Keratinocyte (primary cell): ENCODE data around the gene FOXL3. TPM values are rescaled to one million over a fixed set of nuclear protein-coding genes. Genes with fewer than 3 reads are reported as not detected.
A peak's percentile ranks its signal among the peaks of the same experiment; 100 is the strongest.

Source experiments
- DNase-seq: peaks from one replicate; pipeline ENCODE4 v3.0.0-alpha.2; 2011; ENCODE audit warnings: low read depth, missing footprints, low spot score
- FAIRE-seq: peaks from 2 replicates; lab custom pipeline; 2011; peaks lifted over from hg19 to GRCh38; lab: Jason Lieb, UNC
- H2AFZ ChIP-seq: 2 replicates; pipeline ENCODE4 v1.6.0; 2012; ENCODE audit warnings: low read length, control low read depth, inconsistent platforms; ENCODE audit not compliant: control insufficient read depth
- H3K27ac ChIP-seq: 2 replicates; pipeline ENCODE4 v1.5.1; 2011; ENCODE audit warnings: low read length; ENCODE audit not compliant: control insufficient read depth, insufficient read depth
- H3K27me3 ChIP-seq: 3 replicates; pipeline ENCODE4 v1.6.0; 2011; ENCODE audit warnings: low read length; ENCODE audit not compliant: control insufficient read depth, insufficient read depth; ENCODE audit errors: extremely low read depth
- H3K36me3 ChIP-seq, 2 experiments: 2 replicates in 1 of 2; 3 replicates in 1 of 2; pipeline ENCODE4 v1.5.1; 2011; ENCODE audit warnings: low read length in 2 of 2, mild to moderate bottlenecking in 1 of 2; ENCODE audit not compliant: control insufficient read depth in 2 of 2, insufficient read depth in 2 of 2; ENCODE audit errors: extremely low read depth in 1 of 2
- H3K4me1 ChIP-seq: 3 replicates; pipeline ENCODE4 v1.5.1; 2011; ENCODE audit warnings: low read length; ENCODE audit not compliant: control insufficient read depth, insufficient read depth; ENCODE audit errors: extremely low read depth
- H3K4me2 ChIP-seq: 3 replicates; pipeline ENCODE4 v1.6.0; 2011; ENCODE audit warnings: low read depth, low read length; ENCODE audit not compliant: control insufficient read depth, insufficient read depth; ENCODE audit errors: extremely low read depth
- H3K4me3 ChIP-seq, 3 experiments: fragments of 200-600 bp in 1 of 3; sonication (generic) in 1 of 3; 2 replicates in 2 of 3; 3 replicates in 1 of 3; pipeline ENCODE4 v1.5.1; 2011 to 2016; ENCODE audit warnings: low read length in 3 of 3, mild to moderate bottlenecking in 3 of 3, control low read depth in 2 of 3, inconsistent platforms in 1 of 3, low read depth in 1 of 3, mixed read lengths in 1 of 3, mixed run types in 1 of 3, moderate library complexity in 1 of 3; ENCODE audit not compliant: control insufficient read depth in 2 of 3, insufficient read depth in 2 of 3; ENCODE audit errors: extremely low read depth in 1 of 3
- H3K79me2 ChIP-seq: 2 replicates; pipeline ENCODE4 v1.6.0; 2012; ENCODE audit warnings: low read length; ENCODE audit not compliant: control insufficient read depth, insufficient read depth
- H3K9ac ChIP-seq: 3 replicates; pipeline ENCODE4 v1.6.0; 2011; ENCODE audit warnings: low read length; ENCODE audit not compliant: control insufficient read depth, insufficient read depth; ENCODE audit errors: extremely low read depth
- H3K9me1 ChIP-seq: 3 replicates; pipeline ENCODE4 v1.6.0; 2011; ENCODE audit warnings: low read length; ENCODE audit not compliant: control insufficient read depth, insufficient read depth; ENCODE audit errors: extremely low read depth
- H3K9me3 ChIP-seq: 2 replicates; pipeline ENCODE4 v1.5.1; 2012; ENCODE audit warnings: low read depth, low read length; ENCODE audit not compliant: control insufficient read depth
- H4K20me1 ChIP-seq: 3 replicates; pipeline ENCODE4 v1.6.0; 2011; ENCODE audit warnings: low read length; ENCODE audit not compliant: control insufficient read depth, insufficient read depth; ENCODE audit errors: extremely low read depth
- EZH2 ChIP-seq: IDR thresholded peaks from one replicate; pipeline ENCODE4 v1.6.1; 2012; ENCODE audit warnings: inconsistent platforms, mild to moderate bottlenecking, low read length, moderate library complexity
- dilution Hi-C: fragments of 300-500 bp; cut with MboI; formaldehyde crosslinking; loops from one replicate; pipeline ENCODE4 v1.7.0; 2020; ENCODE audit warnings: low sequenced_read_pairs; ENCODE audit not compliant: extremely low pct_ligation_motif_present
- polyA plus RNA-seq, 5 experiments: library from polyadenylated mRNA; depleted of rRNA in 3 of 5; stranded (reverse) in 3 of 5; stranded (forward) in 1 of 5; unstranded in 1 of 5; fragments of >200 nt; gene quantifications; 1 replicate in 1 of 5; 2 replicates in 3 of 5; 3 replicates in 1 of 5; pipeline versions ENCODE4 v1.2.1 to v1.2.3, GENCODE V29; 2011 to 2012; ENCODE audit warnings: missing spikeins in 2 of 5, low read depth in 1 of 5, low replicate concordance in 1 of 5
- TF ChIP-seq, protein P1 (sequence below), 3 experiments: IDR thresholded peaks in 1 of 3; conservative IDR thresholded peaks in 1 of 3; optimal IDR thresholded peaks in 1 of 3; 2 replicates in 2 of 3; 3 replicates in 1 of 3; pipeline versions ENCODE3 to v1.5.1; 2011; ENCODE audit warnings: low read length in 3 of 3, mild to moderate bottlenecking in 3 of 3, moderate library complexity in 2 of 3, control low read depth in 1 of 3, inconsistent platforms in 1 of 3; ENCODE audit not compliant: insufficient read depth in 2 of 3; ENCODE audit errors: extremely low read depth in 1 of 3

Gene FOXL3
- polyA plus RNA-seq, 1 donor (not counting 4 experiments of a cell fraction or from before 2014, with no cell fraction given): not detected

DNA sequence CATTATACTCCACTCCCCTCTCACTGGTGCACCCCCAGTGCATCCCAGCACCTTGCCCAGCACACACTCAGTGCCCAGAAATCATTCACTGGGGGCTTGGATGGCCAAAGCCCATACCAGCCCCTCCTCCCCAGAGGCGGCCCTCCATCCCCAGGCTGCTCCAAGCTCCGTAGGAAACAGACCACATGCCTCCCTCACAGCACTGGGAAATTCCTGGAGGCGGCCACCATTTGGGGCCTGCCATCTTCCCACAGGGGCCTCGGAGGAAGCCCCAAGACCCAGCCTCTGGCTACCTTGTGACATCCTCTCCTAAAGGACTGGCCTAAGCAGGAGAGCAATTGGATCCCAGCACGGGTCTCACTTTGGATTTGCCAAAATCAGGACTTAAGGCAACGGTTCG is 49.7 kb downstream of the FOXL3 start:
- H3K4me3 ChIP-seq: no peak overlapping the region
- H4K20me1 ChIP-seq: no peaks in the 10 kb centered on the region
- no peaks in the 10 kb centered on the region for H3K4me1 ChIP-seq
- no peak overlapping the region for H2AFZ ChIP-seq
- no peaks in the 10 kb centered on the region for H3K36me3 ChIP-seq
- DNase-seq: no peak
- H3K9ac ChIP-seq: no peak overlapping the region
- FAIRE-seq: no peak
- H3K79me2 ChIP-seq: no peaks in the 10 kb centered on the region
- H3K9me1 ChIP-seq: no peaks in the 10 kb centered on the region
- H3K27me3 ChIP-seq: peaks cover 34% of the 10 kb centered on the region
- H3K4me2 ChIP-seq: no peak overlapping the region
- no peak overlapping the region for H3K27ac ChIP-seq
- TF ChIP-seq, protein P1, sequence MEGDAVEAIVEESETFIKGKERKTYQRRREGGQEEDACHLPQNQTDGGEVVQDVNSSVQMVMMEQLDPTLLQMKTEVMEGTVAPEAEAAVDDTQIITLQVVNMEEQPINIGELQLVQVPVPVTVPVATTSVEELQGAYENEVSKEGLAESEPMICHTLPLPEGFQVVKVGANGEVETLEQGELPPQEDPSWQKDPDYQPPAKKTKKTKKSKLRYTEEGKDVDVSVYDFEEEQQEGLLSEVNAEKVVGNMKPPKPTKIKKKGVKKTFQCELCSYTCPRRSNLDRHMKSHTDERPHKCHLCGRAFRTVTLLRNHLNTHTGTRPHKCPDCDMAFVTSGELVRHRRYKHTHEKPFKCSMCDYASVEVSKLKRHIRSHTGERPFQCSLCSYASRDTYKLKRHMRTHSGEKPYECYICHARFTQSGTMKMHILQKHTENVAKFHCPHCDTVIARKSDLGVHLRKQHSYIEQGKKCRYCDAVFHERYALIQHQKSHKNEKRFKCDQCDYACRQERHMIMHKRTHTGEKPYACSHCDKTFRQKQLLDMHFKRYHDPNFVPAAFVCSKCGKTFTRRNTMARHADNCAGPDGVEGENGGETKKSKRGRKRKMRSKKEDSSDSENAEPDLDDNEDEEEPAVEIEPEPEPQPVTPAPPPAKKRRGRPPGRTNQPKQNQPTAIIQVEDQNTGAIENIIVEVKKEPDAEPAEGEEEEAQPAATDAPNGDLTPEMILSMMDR (optimal IDR thresholded peaks at IDR 0.05 in 1 of 3, IDR thresholded peaks at IDR 0.05 in 1 of 3, conservative IDR thresholded peaks at IDR 0.05 in 1 of 3; ENCODE audit: extremely low read depth in 1 of 3, insufficient read depth in 2 of 3, low read length in 3 of 3): no peak
- TF ChIP-seq EZH2: no peak
- dilution Hi-C loops: loop anchor here (10.0 kb wide), 1 partner anchor 145 kb away; no protein-coding TSS in a partner anchor
- H3K9me3 ChIP-seq: no peaks in the 10 kb centered on the region

DNA sequence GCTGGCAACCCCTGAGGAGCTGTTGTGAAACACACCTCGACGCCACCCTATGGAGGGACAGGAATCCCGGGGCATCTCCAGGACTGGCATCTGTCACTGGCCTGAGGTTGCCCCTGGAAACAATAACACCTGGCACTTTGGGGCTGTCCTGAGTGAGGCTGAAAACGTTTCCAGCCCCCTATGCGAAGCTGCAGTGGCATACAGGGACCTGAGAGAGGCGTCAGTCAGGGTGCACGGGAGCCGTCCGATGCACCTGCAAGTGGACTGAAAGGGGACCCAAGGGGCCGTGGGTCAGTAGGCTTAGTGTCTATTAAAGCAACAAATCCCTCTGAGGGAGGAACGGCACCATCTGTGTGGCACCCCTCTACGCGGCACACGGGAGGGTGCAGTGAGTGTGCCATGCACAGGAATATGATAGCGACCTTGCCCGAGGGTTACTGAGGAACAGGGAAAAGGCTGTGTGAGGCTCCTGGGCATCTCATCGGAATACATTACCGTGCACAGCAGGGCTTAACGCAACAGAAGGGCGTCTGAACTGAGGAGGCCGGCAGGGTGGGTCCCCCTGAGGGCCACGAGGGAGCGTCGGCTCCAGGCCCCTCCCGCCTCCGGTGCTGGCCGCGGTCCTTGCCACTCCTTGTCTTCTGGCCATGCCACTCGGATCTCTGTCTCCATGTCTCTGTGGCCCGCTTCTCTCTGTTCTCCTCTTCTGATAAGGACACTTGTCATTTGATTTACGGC is 50.4 kb downstream of the FOXL3 start:
- peaks cover 34% of the 10 kb centered on the region for H3K27me3 ChIP-seq
- H3K9ac ChIP-seq: no peak overlapping the region
- no peaks in the 10 kb centered on the region for H3K79me2 ChIP-seq
- no peak overlapping the region for H3K4me2 ChIP-seq
- TF ChIP-seq, protein P1 (optimal IDR thresholded peaks at IDR 0.05 in 1 of 3, IDR thresholded peaks at IDR 0.05 in 1 of 3, conservative IDR thresholded peaks at IDR 0.05 in 1 of 3; ENCODE audit: extremely low read depth in 1 of 3, insufficient read depth in 2 of 3, low read length in 3 of 3): no peak
- TF ChIP-seq EZH2: peak; percentile 83
- H3K27ac ChIP-seq: no peak overlapping the region
- no peaks in the 10 kb centered on the region for H3K9me1 ChIP-seq
- H3K36me3 ChIP-seq: no peaks in the 10 kb centered on the region
- H3K9me3 ChIP-seq: no peaks in the 10 kb centered on the region
- DNase-seq: no peak
- no peaks in the 10 kb centered on the region for H3K4me1 ChIP-seq
- dilution Hi-C loops: no loop called here
- H4K20me1 ChIP-seq: no peaks in the 10 kb centered on the region
- H3K4me3 ChIP-seq: no peak overlapping the region
- no peak overlapping the region for H2AFZ ChIP-seq
- FAIRE-seq: no peak

Other genes starting within 250 kb of the FOXL3 start
- gene FAM20C, start 97.6 kb upstream of the FOXL3 start, polyA plus RNA-seq: 3.8 to 9.7 TPM (median 4.3 TPM) in 3 replicates
- 12.4 to 22.6 TPM (median 14.8 TPM) in 3 replicates for gene PDGFA, start 229.7 kb downstream of the FOXL3 start, polyA plus RNA-seq